ENCODE data around the gene ENOX2.

ENOX2 gene

GRCh38 chrX:130775849-130776248 is 127.2 kb downstream of the ENOX2 start:
- no peak for TF ChIP-seq CTCF (IDR thresholded peaks at IDR 0.05)

- no peak for TF ChIP-seq CTCF (IDR thresholded peaks at IDR 0.05)
Observed at GRCh38 chrX:130772776-130773143, 130.2 kb downstream of the ENOX2 start.

GRCh38 chrX:130772105-130772775 is 130.8 kb downstream of the ENOX2 start:
- no peak for TF ChIP-seq CTCF (IDR thresholded peaks at IDR 0.05)

GRCh38 chrX:130771648-130772047 is 131.4 kb downstream of the ENOX2 start:
- no peak for TF ChIP-seq CTCF (IDR thresholded peaks at IDR 0.05)

GRCh38 chrX:130771230-130771629 is 131.8 kb downstream of the ENOX2 start:
- no peak for TF ChIP-seq CTCF (IDR thresholded peaks at IDR 0.05)

GRCh38 chrX:130770615-130771014 is 132.4 kb downstream of the ENOX2 start:
- no peak for TF ChIP-seq CTCF (IDR thresholded peaks at IDR 0.05)

- TF ChIP-seq CTCF (IDR thresholded peaks at IDR 0.05) = no peak
Observed at GRCh38 chrX:130769835-130770234, 133.2 kb downstream of the ENOX2 start.

GRCh38 chrX:130758072-130758471 is 144.9 kb downstream of the ENOX2 start:
- TF ChIP-seq CTCF (IDR thresholded peaks at IDR 0.05) = no peak

Measured in LNCAP (cell line).